Astrocyte (in vitro differentiated cells and primary cell): ENCODE measurements around the gene COX20. TPM values are rescaled to one million over a fixed set of nuclear protein-coding genes. Genes with fewer than 3 reads are reported as not detected.

Experiments used
- DNase-seq: peaks from one replicate; pipeline ENCODE4 v3.0.0-alpha.2; 2010; ENCODE audit warnings: low read depth
- FAIRE-seq: peaks from 2 replicates; lab custom pipeline; 2011; peaks lifted over from hg19 to GRCh38; lab: Jason Lieb, UNC
- H2AFZ ChIP-seq: 2 replicates; pipeline ENCODE4 v1.6.0; 2012; ENCODE audit warnings: low read depth, low read length, inconsistent platforms
- H3K27ac ChIP-seq: 2 replicates; pipeline ENCODE4 v1.5.1; 2011; ENCODE audit warnings: low read depth, low read length, inconsistent platforms
- H3K27me3 ChIP-seq: 2 replicates; pipeline ENCODE4 v1.6.0; 2011; ENCODE audit warnings: low read length, inconsistent platforms; ENCODE audit not compliant: insufficient read depth
- H3K36me3 ChIP-seq: 2 replicates; pipeline ENCODE4 v1.5.1; 2011; ENCODE audit warnings: low read length, inconsistent platforms; ENCODE audit not compliant: insufficient read depth
- H3K4me1 ChIP-seq: 2 replicates; pipeline ENCODE4 v1.5.1; 2011; ENCODE audit warnings: low read length, inconsistent platforms; ENCODE audit not compliant: insufficient read depth
- H3K4me2 ChIP-seq: 2 replicates; pipeline ENCODE4 v1.6.0; 2012; ENCODE audit warnings: low read length, inconsistent platforms
- H3K4me3 ChIP-seq: 2 replicates; pipeline ENCODE4 v1.5.1; 2011; ENCODE audit warnings: low read depth, mild to moderate bottlenecking, low read length, inconsistent platforms; ENCODE audit not compliant: insufficient read depth
- H3K79me2 ChIP-seq: 2 replicates; pipeline ENCODE4 v1.6.0; 2012; ENCODE audit warnings: mild to moderate bottlenecking, low read length, inconsistent platforms; ENCODE audit not compliant: insufficient read depth
- H3K9ac ChIP-seq: 2 replicates; pipeline ENCODE4 v1.6.0; 2012; ENCODE audit warnings: mild to moderate bottlenecking, low read length, inconsistent platforms
- H3K9me3 ChIP-seq: 2 replicates; pipeline ENCODE4 v1.5.1; 2012; ENCODE audit warnings: low read depth, mild to moderate bottlenecking, low read length, inconsistent platforms; ENCODE audit not compliant: insufficient read depth
- H4K20me1 ChIP-seq: 2 replicates; pipeline ENCODE4 v1.6.0; 2012; ENCODE audit warnings: low read length, inconsistent platforms; ENCODE audit not compliant: insufficient read depth
- H3K27ac Mint-ChIP-seq: one replicate; pipeline ENCODE4 v1.8.0; 2021; ENCODE audit warnings: mild to moderate bottlenecking, mixed read lengths; ENCODE audit not compliant: unreplicated experiment
- H3K27me3 Mint-ChIP-seq: one replicate; pipeline ENCODE4 v1.8.0; 2021; ENCODE audit warnings: low read depth, mixed read lengths; ENCODE audit not compliant: unreplicated experiment
- H3K36me3 Mint-ChIP-seq: one replicate; pipeline ENCODE4 v1.8.0; 2021; ENCODE audit warnings: low read depth, mixed read lengths; ENCODE audit not compliant: unreplicated experiment
- H3K4me1 Mint-ChIP-seq: one replicate; pipeline ENCODE4 v1.8.0; 2021; ENCODE audit warnings: low read depth, mixed read lengths; ENCODE audit not compliant: unreplicated experiment
- H3K4me3 Mint-ChIP-seq: one replicate; pipeline ENCODE4 v1.8.0; 2021; ENCODE audit warnings: mild to moderate bottlenecking, moderate library complexity, mixed read lengths; ENCODE audit not compliant: unreplicated experiment
- H3K9me3 Mint-ChIP-seq: one replicate; pipeline ENCODE4 v1.8.0; 2021; ENCODE audit warnings: mild to moderate bottlenecking, mixed read lengths; ENCODE audit not compliant: unreplicated experiment
- EZH2 ChIP-seq: IDR thresholded peaks from 2 replicates; pipeline ENCODE4 v1.6.1; 2012; ENCODE audit warnings: mild to moderate bottlenecking, low read length, inconsistent platforms; ENCODE audit not compliant: insufficient read depth
- total RNA-seq: library from RNA; stranded (reverse); gene quantifications from 2 replicates; pipeline ENCODE4 v1.2.1, GENCODE V29; 2021
- TF ChIP-seq, protein P1 (sequence below): IDR thresholded peaks from 2 replicates; pipeline ENCODE4 v1.5.1; 2011; ENCODE audit warnings: low read depth, mild to moderate bottlenecking, inconsistent platforms, low read length, moderate library complexity; ENCODE audit not compliant: insufficient read depth

The COX20 gene
- total RNA-seq, 1 donor from 2014 or later: 51.0 TPM

- Histone ChIP-seq H3K4me1 (no peaks in the 10 kb centered on the region), H3K4me2 (no peak overlapping the region), H2AFZ (no peak overlapping the region), H3K9ac (no peak overlapping the region), H3K27ac (no peak overlapping the region), H3K36me3 (no peaks in the 10 kb centered on the region), H3K79me2 (no peaks in the 10 kb centered on the region), H3K27me3 (no peaks in the 10 kb centered on the region), H3K9me3 (no peaks in the 10 kb centered on the region), H4K20me1 (no peaks in the 10 kb centered on the region), H3K4me3 (no peak overlapping the region)
- FAIRE-seq (no peak), DNase-seq (no peak)
- no peaks in the 10 kb centered on the region for H3K4me1 Mint-ChIP-seq
- no peak overlapping the region for H3K27ac Mint-ChIP-seq
- no peaks in the 10 kb centered on the region for H3K36me3 Mint-ChIP-seq
- no peak overlapping the region for H3K4me3 Mint-ChIP-seq
- H3K9me3 Mint-ChIP-seq: no peaks in the 10 kb centered on the region
- TF ChIP-seq, protein P1, sequence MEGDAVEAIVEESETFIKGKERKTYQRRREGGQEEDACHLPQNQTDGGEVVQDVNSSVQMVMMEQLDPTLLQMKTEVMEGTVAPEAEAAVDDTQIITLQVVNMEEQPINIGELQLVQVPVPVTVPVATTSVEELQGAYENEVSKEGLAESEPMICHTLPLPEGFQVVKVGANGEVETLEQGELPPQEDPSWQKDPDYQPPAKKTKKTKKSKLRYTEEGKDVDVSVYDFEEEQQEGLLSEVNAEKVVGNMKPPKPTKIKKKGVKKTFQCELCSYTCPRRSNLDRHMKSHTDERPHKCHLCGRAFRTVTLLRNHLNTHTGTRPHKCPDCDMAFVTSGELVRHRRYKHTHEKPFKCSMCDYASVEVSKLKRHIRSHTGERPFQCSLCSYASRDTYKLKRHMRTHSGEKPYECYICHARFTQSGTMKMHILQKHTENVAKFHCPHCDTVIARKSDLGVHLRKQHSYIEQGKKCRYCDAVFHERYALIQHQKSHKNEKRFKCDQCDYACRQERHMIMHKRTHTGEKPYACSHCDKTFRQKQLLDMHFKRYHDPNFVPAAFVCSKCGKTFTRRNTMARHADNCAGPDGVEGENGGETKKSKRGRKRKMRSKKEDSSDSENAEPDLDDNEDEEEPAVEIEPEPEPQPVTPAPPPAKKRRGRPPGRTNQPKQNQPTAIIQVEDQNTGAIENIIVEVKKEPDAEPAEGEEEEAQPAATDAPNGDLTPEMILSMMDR: no peak
- no peak for TF ChIP-seq EZH2
- H3K27me3 Mint-ChIP-seq: peaks cover 6% of the 10 kb centered on the region
These were observed 43.2 kb downstream of the COX20 start for GRCh38 chr1:244878681-244879080.

DNA sequence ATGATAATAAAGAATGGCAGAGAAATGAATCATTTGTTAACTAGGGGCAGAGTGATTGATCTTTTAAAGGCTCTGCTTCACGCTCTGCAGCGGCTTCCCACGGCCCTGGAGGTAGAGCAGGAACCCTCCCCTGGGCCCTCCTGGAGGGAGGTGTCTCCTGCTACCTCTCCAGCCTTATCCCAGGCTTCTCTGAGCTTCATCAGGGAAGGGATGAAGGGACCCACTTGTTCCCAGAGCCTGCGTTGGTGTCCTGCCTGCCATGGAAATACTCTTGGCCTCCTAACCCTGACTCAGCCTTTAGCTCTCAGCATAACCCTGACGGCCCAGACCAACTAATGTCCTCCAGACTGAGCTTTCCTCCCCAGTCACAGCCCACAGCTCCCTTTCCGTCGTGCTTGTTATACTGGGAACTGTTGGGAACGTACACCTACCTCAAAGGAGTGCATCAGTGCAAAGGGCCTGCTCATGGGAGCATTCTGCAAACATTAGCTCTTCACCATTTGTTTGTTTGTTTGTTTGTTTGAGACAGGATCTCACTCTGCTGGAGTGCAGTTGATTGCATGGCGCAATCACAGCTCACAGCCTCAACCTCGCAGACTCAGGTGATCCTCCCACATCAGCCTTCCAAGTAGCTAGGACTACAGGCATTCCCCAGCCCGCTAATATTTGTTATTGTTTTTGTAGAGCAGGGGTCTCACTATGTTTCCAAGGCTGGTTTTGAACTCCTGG lies 46.3 kb downstream of the COX20 start:
- no peak overlapping the region for H3K4me2 ChIP-seq
- no peaks in the 10 kb centered on the region for H3K27me3 ChIP-seq
- Mint-ChIP-seq H3K36me3 (no peaks in the 10 kb centered on the region), H3K4me3 (no peak overlapping the region), H3K27ac (no peak overlapping the region), H3K4me1 (no peaks in the 10 kb centered on the region), H3K9me3 (no peaks in the 10 kb centered on the region), H3K27me3 (peaks cover 6% of the 10 kb centered on the region)
- no peaks in the 10 kb centered on the region for H3K79me2 ChIP-seq
- FAIRE-seq: no peak
- H3K9me3 ChIP-seq: no peaks in the 10 kb centered on the region
- H3K36me3 ChIP-seq: no peaks in the 10 kb centered on the region
- no peaks in the 10 kb centered on the region for H3K4me1 ChIP-seq
- H3K27ac ChIP-seq: no peak overlapping the region
- no peaks in the 10 kb centered on the region for H4K20me1 ChIP-seq
- DNase-seq: no peak
- no peak overlapping the region for H2AFZ ChIP-seq
- TF ChIP-seq, protein P1: no peak
- no peak for TF ChIP-seq EZH2
- no peak overlapping the region for H3K4me3 ChIP-seq
- H3K9ac ChIP-seq: no peak overlapping the region

DNA sequence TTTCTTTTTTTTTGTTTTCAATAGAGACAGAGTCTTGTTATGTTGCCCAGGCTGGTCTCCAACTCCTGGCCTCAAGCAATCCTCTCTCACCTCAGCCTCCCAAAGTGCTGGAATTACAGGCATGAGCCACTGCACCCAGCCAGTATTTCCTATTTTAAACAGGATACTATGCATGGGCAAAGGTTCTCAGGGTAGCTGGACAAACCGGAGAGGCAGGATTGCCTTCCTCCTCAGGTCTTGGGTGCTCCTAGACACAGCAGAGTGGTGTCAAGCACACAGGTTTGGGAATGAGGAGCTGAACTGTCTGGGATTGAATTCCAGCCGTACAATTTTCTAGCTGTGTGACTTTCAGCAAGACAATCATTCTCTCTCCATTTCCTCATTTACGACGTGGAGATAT lies 51.8 kb downstream of the COX20 start:
- no peaks in the 10 kb centered on the region for H3K9me3 Mint-ChIP-seq
- H3K36me3 Mint-ChIP-seq: no peaks in the 10 kb centered on the region
- DNase-seq: no peak
- Histone ChIP-seq H3K36me3 (no peaks in the 10 kb centered on the region), H3K4me1 (no peaks in the 10 kb centered on the region), H3K79me2 (no peaks in the 10 kb centered on the region), H4K20me1 (no peaks in the 10 kb centered on the region), H3K4me3 (no peak overlapping the region), H3K9ac (no peak overlapping the region), H2AFZ (no peak overlapping the region), H3K27me3 (no peaks in the 10 kb centered on the region), H3K27ac (no peak overlapping the region), H3K4me2 (no peak overlapping the region), H3K9me3 (no peaks in the 10 kb centered on the region)
- no peak overlapping the region for H3K4me3 Mint-ChIP-seq
- no peak for TF ChIP-seq EZH2
- TF ChIP-seq, protein P1: no peak
- no peaks in the 10 kb centered on the region for H3K27me3 Mint-ChIP-seq
- H3K27ac Mint-ChIP-seq: no peak overlapping the region
- H3K4me1 Mint-ChIP-seq: peaks cover under 1% of the 10 kb centered on the region
- no peak for FAIRE-seq
